Gastrocnemius medialis (tissue), 4 donors: ENCODE data around the gene CLVS2.

Experiments
- POLR2A ChIP-seq, 2 donors: fragments of 450-650 bp; IDR thresholded peaks; one replicate each; pipeline ENCODE4 v1.6.1; 2017; ENCODE audit warnings: antibody characterized with exemption in 2 of 2, mild to moderate bottlenecking in 2 of 2, moderate library complexity in 2 of 2
- TF ChIP-seq, protein P1 (sequence below), 5 experiments: fragments of 450-650 bp in 3 of 5; fragments of 200-600 bp in 2 of 5; sonication (generic) in 2 of 5; IDR thresholded peaks in 4 of 5; conservative IDR thresholded peaks in 1 of 5; 1 replicate in 4 of 5; 2 replicates in 1 of 5; pipeline ENCODE4 v1.5.1; 2016 to 2019; ENCODE audit warnings: antibody characterized with exemption in 5 of 5, mild to moderate bottlenecking in 3 of 5, moderate library complexity in 3 of 5

DNA sequence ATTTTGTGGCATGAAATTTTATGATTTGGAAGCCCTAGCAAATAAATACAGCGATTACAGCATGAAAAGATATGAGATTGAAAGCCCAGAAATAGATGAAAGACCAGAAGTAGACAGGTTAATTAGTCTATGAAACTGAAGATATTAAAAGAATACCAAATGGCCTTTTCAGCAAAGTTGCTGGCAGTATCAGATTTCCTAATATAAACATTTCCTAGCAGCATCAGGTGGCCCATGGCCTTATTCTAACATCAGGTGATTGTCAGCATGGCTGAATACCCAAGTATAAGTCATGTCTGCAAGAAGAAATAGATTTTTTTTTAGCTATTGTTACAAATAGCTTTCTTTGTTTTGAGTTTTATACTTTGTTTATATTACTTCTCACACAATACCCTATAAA is 93.2 kb downstream of the CLVS2 start:
- TF ChIP-seq, protein P1, sequence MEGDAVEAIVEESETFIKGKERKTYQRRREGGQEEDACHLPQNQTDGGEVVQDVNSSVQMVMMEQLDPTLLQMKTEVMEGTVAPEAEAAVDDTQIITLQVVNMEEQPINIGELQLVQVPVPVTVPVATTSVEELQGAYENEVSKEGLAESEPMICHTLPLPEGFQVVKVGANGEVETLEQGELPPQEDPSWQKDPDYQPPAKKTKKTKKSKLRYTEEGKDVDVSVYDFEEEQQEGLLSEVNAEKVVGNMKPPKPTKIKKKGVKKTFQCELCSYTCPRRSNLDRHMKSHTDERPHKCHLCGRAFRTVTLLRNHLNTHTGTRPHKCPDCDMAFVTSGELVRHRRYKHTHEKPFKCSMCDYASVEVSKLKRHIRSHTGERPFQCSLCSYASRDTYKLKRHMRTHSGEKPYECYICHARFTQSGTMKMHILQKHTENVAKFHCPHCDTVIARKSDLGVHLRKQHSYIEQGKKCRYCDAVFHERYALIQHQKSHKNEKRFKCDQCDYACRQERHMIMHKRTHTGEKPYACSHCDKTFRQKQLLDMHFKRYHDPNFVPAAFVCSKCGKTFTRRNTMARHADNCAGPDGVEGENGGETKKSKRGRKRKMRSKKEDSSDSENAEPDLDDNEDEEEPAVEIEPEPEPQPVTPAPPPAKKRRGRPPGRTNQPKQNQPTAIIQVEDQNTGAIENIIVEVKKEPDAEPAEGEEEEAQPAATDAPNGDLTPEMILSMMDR (IDR thresholded peaks at IDR 0.05 in 4 of 5, conservative IDR thresholded peaks at IDR 0.05 in 1 of 5) = no peak
- TF ChIP-seq POLR2A (IDR thresholded peaks at IDR 0.05) = no peak
